GM21360 (cell line): Measurements from ENCODE around the gene DDX50.
"Not testable (repeated sequence)": the region's sequence is repeated elsewhere in the genome, so short reads cannot be mapped to it uniquely, and the experiment has no call there.

ENCODE experiments used
- ATAC-seq: cut with Tn5 transposase; IDR thresholded peaks from one replicate; pipeline ENCODE4 v1.9.1; 2021; ENCODE audit warnings: mild to moderate bottlenecking, moderate library complexity; ENCODE audit not compliant: unreplicated experiment

DDX50 gene

GRCh38 chr10:68975936-68976473 is 74.9 kb downstream of the DDX50 start:
- not testable (repeated sequence) for ATAC-seq

- ATAC-seq: not testable (repeated sequence)
These were observed 78.6 kb downstream of the DDX50 start for GRCh38 chr10:68979738-68980137.

GRCh38 chr10:68981074-68981473 is 80.0 kb downstream of the DDX50 start:
- no peak for ATAC-seq

- ATAC-seq: no peak
These were observed 81.3 kb downstream of the DDX50 start for GRCh38 chr10:68982389-68982788.

GRCh38 chr10:68987611-68988010 is 86.5 kb downstream of the DDX50 start:
- ATAC-seq: no peak

GRCh38 chr10:68988530-68989316 is 87.6 kb downstream of the DDX50 start, which contains the start of gene KIFBP:
KIFBP (plus strand) TSS chr10:68988803; CDS start chr10:68988833, 30 bp downstream.
- ATAC-seq: peak; percentile 71

GRCh38 chr10:68989317-68989990 is 88.3 kb downstream of the DDX50 start:
- no peak for ATAC-seq

- ATAC-seq: no peak
These were observed 91.7 kb downstream of the DDX50 start for GRCh38 chr10:68992636-68993440.
